ENCODE data around the gene GPSM1. TPM values are rescaled to one million over a fixed set of nuclear protein-coding genes. Genes with fewer than 3 reads are reported as not detected.

GPSM1 gene
- total RNA-seq, 1 donor from 2014 or later: 16.6 TPM

DNA sequence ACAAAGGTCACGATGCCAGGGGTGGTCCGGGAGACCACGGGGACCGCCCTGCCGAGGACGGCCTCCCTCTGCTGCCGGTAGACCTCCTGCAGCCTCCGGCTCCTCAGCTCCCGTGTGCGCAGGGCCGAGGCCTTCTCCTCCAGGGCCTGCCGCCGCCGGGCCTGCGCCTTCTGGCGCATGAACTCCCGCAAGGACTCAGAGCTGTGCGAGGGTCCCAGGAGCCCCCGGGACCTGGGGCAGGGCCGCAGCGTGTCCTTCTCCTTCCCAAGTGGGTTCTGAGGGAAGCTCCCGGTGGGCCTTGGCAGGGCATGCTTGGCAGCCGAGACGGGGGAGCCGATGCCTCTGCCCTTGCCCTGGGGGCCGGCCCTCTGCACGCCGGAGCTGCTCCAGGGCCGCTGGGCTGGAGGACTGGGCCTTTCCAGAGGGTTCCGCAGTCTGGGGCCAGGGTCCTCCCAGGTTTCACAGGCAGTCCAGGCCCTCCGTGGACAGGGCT is 36.8 kb upstream of the GPSM1 start:
- DNase-seq (ENCODE audit: low spot score): no peak

DNA sequence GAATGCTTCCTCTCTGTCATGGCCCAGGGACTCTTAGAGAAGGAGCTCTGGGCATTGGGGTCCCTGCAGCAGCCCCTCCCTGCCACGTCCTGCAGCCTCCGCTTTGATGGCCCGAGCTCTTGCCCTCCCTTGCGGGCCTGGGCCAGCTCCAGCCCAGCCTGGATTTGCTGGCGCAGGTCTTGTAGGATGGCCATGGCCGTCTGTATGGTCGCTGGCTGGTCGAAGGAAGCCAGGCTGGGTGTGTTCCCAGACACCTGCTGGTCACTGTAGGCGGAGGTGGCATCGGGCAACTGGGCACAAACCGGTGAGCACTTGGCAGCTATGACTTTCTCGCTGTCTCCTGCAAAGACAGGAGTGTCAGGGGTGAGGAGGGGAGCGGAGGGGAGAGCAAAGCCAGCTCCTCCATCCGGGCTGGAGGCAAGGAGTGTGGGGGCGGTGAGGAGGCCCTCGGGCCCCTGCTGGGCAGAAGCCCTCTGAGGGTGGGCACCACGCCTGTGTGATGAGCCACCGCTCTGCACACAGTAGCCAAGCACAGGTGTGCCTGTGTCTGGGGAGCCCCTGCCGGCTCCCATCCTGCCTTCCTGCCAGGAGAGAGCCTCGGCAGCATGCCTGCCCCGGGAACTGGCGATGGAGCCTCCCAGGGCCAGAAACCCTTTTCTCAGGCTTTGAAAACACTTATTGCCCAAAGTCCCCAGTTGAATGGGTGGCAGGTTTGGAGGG is 35.9 kb upstream of the GPSM1 start:
- DNase-seq (ENCODE audit: low spot score): no peak

DNA sequence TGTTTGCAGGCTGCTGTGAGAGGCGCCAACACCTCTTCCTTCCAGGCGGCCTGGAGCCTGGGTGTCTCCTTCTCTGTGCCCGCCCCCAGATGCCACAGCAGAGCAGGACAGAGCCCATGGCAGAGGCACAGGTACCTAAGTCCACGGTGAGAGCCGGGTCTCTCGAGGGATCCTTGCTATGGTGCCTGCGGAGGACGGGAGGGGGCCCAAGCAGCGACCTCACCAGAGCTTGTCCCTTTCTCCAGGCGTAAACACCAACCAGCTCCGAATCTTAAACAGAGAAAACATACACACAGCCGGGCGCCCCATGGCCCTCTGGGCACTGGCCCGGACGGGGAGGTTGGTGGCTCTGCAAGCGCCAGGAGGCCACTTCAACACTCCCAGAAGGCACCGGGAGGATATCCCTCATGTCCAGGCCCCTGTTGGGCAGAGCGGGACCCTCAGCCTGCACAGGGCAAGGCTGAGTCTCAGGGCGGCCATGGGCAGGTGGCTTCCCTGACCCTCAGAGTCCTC is 35.3 kb upstream of the GPSM1 start:
- DNase-seq (ENCODE audit: low spot score): no peak

DNA sequence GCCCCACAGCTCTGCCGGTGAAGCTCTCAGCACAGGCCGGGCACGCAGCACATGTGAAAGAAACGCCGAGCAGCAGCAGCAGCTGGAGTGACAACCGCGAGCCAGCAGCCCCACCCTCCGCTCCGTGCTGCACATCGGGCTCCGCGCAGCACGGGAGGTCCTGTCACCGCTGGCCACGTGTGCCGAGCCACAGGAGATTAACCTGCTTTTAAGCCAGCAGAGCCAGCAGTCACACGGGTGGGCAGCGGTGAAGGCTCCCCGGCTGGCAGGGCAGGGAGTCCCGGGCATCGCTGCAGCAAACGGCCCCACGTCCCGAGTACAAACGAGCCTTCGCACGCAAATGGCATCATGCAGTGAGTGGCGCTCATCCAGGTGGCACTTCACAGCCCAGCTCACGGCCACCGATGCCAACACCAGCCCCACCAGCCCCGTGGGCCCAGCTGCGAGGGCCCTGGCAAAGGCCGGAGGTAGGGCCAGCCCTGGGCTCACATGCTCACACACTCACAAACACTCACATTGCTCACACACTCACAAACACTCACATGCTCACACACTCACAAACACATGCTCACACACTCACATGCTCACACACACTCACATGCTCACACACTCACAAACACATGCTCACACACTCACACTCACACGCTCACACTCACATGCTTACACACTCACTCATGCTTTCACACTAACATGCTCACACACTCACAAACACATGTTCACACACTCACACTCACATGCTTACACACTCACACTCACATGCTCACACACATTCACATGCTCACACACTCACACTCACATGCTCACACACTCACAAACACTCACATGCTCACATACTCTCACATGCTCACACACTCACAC is 34.5 kb upstream of the GPSM1 start:
- DNase-seq (ENCODE audit: low spot score): no peak

DNA sequence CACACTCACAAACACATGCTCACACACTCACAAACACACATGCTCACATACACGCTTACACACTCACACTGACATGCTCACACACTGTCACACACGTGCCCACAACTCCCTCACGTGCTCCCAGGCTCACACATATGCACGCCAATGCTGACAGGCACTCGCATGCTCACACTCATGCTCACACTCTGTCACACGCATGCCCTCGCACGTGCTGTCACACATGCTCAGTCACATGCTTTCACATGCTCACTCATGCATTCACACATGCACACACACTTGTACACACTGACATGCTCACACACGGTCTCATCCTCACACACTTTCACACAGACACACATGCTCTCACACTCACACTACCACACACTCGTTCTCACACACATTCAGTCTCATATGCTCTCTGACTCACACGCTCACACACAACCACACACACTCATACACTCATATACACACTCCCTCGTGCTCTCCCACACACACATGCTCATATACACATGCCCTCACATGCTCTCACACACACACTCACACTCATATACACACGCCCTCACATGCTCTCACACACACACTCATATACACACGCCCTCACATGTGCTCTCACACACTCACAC is 33.8 kb upstream of the GPSM1 start:
- DNase-seq (ENCODE audit: low spot score): no peak

DNA sequence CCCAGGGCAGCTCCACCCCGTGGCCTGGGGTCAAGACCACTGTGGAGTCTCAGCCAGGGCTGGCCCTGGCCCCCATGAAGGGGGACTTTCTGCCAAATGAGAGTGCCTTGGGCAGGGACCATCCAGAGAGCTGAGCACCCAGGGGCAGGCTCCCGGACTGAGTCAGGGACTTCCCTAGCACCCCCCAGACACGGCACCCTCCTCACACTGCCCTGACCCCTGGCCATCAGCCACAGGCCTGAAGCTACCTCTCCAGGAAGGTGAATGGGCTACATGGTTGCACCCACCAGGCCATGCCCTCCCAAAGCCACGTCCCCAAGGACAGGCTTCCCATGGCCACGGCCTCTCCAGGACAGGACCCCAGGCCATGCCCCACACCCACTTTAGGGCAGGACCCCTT is 32.9 kb upstream of the GPSM1 start:
- no peak for DNase-seq (ENCODE audit: low spot score)

DNA sequence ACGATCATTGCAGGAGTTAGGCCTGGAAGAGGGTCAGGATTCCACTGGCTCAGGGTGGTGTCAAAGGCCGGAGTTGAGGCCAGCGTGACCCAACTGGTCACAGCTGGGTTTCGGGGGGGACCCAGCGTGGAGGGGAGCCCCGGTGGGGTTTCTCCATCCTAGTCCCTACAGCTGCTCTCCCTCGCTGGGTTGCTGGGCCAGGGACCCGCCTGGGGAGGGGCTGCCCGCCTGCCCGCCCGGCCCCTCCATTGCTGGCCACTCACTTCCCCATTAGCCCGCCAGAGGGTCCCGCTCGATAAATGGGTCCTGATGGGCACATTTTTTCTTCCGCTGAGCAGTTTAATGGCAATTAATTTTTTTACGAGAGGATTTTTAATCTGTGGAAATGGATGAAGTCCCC is 32.3 kb upstream of the GPSM1 start:
- no peak for DNase-seq (ENCODE audit: low spot score)

DNA sequence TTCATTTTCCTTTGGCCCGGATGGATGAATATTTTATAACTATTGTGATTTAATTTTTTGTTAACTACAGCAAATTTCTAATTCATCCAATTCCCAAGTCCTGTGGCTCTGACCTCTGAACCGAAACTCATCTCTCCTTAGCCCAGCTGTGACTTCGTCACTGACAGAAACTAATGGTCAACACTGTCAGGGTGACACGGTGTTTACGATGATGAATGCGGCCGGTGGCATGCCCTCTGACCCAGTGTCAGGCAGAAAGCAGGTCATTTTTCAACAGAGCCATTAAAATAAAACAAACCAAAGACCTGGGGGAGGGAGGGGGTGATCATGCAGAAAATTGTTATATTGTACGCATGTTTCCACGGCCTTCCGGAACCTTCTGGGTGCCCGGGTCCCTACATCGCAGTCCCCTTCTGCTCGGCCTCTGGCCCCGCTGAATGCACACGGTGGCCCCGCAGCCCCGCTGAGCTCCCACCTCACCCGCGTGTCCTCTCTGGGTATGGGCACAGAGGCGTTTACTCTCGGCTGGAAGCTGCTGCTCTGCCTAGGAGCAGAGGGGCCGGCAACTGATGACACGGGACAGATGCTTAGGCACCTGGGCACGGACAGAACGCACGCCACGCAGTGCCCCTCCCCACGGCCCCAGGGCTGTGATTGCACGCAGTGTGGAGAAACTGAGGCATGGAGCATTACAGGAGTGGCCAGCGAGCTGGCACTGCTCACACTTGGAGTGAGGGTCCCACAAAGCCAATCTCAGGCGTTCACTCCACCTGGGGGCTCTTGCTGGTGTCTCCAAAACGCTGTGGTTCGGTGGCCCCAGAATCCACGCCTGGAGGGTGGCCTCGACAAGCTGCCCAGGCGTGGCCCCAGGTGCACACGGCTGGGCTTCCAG is 31.6 kb upstream of the GPSM1 start:
- no peak for DNase-seq (ENCODE audit: low spot score)

DNA sequence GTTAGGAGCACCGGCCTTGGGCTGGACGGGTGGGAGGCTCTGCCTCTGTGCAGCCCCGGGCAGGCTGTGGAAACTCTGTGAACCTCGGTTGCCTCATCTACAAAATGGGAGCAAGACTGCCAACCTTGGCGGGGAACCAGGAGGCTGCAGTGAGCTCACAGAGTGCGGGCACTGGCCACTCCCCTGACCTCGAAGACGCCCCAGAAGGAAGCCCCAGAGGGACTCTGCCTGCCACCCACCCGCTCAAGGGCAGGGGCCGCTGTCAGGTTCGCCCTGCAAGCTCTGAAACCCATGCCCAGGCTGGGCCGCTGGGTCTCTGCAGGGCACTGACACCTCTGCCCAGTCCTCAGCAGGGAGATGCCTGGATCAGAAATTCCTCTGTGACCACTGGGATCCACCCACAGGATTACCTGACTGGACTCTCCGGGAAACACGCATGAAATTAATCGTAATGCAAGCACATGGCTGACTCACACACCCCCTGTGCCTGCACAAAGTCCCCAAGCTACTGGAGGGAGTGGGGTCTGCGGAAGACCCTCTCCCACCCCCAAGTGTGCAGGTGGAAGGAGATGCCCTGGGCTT is 30.8 kb upstream of the GPSM1 start:
- DNase-seq (ENCODE audit: low spot score): no peak

DNA sequence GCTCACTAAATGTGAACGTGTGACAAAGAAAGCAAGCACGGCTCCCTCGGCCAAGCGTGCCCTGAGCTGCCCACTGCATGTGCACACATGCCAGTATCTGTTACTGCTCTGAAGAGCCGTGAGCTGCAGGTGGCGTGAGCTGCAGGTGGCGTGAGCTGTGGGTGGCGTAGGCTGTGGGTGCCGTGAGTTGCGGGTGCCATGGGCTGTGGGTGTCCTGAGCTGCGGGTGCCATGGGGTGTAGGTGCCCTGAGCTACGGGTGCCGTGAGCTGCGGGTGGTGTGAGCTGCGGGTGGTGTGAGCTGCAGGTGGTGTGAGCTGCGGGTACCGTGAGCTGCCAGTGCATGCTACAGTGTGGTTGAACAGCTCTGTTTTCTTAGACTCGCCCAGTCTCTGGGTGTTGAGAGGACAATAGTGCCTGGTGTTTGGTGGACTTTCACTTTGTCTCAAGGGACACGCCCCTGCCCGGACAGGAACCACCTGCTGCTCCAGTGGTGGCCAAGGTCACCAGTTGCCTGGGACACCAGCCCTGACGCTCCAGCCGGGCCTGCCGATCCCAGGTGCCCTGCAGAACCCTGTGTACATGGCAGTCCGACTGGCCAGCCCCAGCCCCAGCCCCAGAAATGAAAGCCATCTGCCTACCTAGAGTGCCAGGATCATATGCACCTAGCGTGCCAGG is 30.2 kb upstream of the GPSM1 start:
- DNase-seq (ENCODE audit: low spot score): peak; percentile 75

DNA sequence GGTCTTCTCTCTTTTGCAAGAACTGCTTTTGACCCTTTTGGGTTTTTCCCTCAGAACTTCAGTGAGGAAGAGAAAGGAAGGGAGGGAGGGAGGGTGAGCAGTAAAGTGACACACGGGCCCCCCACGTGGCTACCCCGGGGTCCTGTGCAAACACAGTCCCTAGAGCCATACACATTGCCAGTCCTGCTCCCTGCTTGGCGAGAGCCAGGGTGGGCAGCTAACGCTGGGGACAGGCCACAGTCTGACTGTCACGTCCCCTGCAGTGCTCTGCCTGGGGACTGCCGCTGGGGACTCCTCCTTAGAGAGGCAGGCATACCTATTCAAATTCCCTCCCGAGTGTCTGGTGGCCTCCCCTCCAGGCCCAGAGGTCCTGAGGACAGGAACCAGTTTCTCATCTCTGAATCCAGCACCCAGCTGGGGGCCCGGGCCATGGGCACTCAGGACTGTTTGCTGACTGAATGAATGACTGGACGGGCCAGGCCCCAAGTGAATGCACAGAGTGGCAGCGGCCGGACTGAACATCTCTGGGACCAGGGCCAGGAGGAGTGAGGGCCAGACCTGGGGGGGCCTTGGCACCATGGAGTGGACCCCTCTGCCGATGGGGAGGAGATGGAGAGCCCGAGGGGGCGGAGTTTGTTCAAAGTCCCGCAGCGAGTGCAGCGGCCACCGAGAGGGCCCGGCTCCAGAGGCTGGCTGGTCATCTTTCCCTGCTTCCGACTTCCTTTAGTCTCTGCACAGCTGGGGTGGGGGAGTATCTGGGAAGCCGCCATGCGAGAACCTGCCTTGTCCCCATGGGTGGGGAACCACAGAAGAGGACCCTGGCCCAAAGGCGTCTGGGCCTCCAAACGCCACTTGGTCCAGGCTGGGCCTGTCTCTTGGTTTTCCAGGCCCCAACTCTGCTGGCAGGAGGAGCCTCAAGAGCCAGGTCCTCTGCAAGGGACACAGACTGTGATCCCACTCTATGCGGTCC is 29.3 kb upstream of the GPSM1 start:
- no peak for DNase-seq (ENCODE audit: low spot score)

DNA sequence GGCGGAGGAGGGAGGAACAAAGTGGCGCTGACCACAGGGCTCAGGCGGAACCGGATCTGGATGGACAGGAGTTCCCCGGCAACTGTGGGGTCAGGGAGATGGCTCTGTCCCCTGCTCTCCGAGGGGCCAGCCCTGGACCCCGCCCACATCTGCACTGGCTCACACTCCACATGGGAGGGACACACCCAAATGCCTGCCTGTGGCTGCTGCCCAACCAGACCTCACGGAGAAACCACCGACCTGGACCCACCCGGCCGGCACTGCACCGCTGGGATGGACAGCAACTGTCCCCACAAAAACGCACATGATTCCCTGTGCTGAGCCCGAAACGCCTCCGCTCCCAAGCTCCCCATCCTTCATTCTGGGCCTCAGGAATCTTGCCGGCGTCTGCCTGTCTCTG is 28.2 kb upstream of the GPSM1 start:
- no peak for DNase-seq (ENCODE audit: low spot score)

DNA sequence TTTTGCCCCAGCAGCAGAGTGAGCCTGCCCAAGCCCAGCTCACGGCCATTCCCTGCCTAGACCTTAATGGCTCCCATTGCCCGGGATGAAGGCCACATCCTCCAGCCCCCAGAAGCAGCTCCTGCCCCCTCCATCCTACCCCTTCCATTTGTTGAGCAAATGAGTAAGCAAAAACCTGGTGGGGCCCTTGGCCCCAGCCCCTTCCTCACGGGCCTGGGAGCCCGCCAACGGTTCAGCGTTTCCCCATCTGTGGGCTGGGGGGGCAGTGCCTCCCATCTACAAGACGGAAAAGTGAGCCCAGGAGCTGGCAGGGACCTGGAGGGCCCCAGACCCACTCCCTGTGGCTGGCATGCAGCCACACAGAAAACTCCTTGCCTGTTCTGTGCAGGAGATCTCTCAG is 27.8 kb upstream of the GPSM1 start:
- no peak for DNase-seq (ENCODE audit: low spot score)

DNA sequence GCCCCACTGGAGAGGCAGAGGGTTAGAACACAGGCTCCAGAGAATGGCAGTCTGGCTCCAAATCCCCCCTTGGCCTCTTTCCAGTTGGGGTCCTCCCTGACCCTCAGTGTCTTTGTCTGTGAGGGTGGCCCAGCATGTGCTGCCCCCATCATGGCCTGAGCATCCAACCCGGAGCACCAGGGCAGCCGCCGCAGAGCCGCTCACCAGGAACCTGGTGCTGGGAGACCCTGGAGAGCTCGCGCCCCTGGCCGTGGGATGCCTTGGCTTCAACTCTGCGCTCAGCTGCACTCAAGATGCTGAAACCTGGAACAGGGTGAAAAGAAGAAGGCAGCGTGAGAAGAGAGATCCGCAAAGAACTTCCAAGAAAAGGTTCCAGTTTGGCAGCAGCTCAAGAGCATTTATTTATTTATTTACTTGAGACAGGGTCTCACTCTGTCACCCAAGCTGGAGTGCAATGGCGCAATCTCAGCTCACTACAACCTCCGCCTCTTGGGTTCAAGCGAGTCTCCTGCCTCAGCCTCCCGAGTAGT is 27.3 kb upstream of the GPSM1 start:
- no peak for DNase-seq (ENCODE audit: low spot score)

DNA sequence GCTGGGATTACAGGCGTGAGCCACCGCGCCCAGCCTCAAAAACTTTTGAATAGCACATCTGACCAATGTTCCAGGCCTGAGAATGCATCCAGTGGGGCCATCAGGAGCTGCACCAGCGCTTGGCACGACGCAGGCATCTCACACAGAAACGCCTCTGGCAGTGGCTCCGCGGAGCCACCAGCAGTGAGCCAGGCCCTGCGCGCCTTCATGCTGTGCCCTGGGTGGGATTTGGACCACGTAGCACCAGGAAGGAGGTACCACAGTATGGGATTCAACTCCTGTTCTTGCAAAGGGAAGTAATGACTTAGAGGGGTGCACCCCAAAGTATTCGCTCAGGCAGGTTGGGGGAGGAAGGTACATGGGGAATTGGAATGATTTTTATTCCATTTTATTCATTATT is 26.5 kb upstream of the GPSM1 start:
- DNase-seq (ENCODE audit: low spot score): no peak

DNA sequence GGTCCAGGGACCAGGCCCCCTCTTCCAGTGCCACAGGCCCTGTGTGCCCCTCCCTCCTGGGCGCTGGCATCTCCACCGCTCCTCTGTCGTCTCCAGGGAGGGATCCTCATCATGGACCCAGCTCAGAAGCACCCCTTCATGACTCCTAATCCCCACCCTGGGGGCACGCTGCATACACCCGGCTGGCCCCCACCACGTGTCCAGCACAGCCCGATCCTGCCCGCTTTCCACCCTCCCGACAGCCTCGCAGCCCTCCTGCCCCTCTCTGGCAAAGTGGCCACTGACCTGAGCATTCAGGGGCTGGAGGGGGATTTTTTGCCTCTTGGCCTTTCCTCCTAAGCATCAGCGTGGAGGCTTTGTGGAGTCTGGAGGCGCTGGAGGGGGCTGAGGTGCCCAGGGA is 24.8 kb upstream of the GPSM1 start:
- no peak for DNase-seq (ENCODE audit: low spot score)

DNA sequence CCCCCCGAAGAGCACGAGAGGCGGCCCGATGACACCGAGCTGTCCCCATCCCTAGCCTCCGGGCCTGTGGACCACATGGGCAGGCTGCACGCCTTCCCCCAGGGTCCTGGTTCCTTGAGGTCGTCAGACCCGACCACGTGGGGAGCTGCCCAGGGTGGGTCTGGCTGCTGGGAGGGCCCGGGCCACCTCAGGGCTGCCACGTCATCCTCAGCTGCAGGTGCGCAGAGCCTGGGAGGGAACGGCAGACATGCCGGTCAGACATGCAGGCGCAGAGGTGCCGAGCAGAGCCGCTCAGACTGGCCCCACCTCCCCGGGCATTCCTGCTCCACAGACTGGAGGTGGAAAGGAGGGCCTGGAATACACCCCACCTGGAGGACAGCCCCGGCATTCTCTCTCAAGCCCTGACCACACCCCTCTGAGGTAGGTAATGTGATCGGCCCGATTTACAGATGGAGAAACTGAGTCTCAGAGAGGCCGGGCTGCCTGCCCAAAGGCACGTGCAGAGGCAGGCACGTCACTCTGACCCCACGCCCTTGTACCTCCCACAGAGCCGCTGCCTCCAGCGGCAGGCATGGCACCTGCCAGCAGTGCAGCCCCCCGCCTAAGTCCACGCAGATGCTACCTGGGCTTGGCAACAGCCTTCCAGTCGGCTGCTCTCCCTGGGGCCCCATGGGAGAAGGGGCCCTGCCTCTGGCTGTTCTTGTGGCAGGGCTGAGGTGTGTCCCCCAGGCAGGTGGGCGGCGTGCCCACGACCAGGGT is 24.1 kb upstream of the GPSM1 start:
- DNase-seq (ENCODE audit: low spot score): no peak

DNA sequence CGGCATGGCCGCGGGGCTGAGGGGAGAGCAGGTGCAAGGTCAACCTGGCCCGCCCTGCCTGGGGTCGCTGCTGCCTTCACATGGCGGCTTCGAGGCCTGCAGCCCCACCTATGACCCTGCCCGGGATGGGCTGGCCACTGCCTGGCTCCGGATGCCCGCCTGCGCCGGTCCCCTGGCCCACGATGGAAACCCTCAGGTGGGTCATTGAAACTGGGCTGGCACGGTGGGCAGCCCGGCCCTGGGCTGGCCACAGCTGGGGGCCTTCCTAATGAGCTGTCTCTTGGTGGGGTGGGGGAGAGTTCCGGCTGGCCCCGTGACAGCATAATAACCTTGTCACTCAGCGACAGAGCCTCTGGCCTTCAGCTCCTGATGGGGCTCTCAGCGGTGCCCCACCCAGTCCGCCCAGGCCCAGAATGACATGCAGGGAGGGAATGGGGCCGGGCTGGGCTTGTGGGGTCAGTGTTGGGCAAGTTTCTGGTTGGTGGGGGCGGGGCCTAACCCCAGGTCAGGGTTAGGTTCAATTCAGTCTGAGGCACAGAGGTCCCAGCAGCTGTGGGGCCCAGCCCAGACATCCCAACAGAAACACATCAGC is 23.4 kb upstream of the GPSM1 start, which contains the start of gene CCDC187:
Gene CCDC187, minus strand, starts transcription at position 270 of the 592 bp plus-strand sequence. Its CDS starts 264 bp downstream, at position 6.
- DNase-seq (ENCODE audit: low spot score): no peak
